ENCODE results near the gene IL36RN. TPM values are rescaled to one million over a fixed set of nuclear protein-coding genes. Genes with fewer than 3 reads are reported as not detected.

The IL36RN gene
- total and polyA plus RNA-seq, 9 donors: not detected

- 85 to 91% (median 87%) methylated on average over 3 of the region's 3 CpGs for WGBS, 3 donors
- Histone ChIP-seq H3K36me3 (no peaks in the 10 kb centered on the region), H3K4me3 (no peak overlapping the region), H3K4me1 (ENCODE audit: insufficient read depth) (no peaks in the 10 kb centered on the region), H3K27ac (no peak overlapping the region), H3K27me3 (no peaks in the 10 kb centered on the region), H3K9me3 (no peaks in the 10 kb centered on the region)
- intact Hi-C loops (cut with DNase I): no loop called here
- TF ChIP-seq CTCF (IDR thresholded peaks at IDR 0.05) (no peak), POLR2A (IDR thresholded peaks at IDR 0.05) (no peak), EP300 (IDR thresholded peaks at IDR 0.05) (no peak)
- DNase-seq: no peak
These were observed 20.7 kb upstream of the IL36RN start for GRCh38 chr2:113038291-113038690.

- intact Hi-C loops (cut with DNase I): no loop called here
- 74 to 84% (median 80%) methylated on average over 2 of the region's 2 CpGs for WGBS, 3 donors
These were observed 19.8 kb upstream of the IL36RN start for GRCh38 chr2:113039158-113039557.

GRCh38 chr2:113039719-113040118, 19.3 kb upstream of the IL36RN start:
- DNase-seq: no peak
- Histone ChIP-seq H3K27ac (no peak overlapping the region), H3K27me3 (no peaks in the 10 kb centered on the region), H3K4me1 (ENCODE audit: insufficient read depth) (no peaks in the 10 kb centered on the region), H3K4me3 (no peak overlapping the region), H3K9me3 (no peaks in the 10 kb centered on the region), H3K36me3 (no peaks in the 10 kb centered on the region)
- WGBS, 3 donors: 32 to 52% (median 34%) methylated on average over 5 of the region's 5 CpGs
- TF ChIP-seq EP300 (IDR thresholded peaks at IDR 0.05) (no peak), CTCF (IDR thresholded peaks at IDR 0.05) (no peak), POLR2A (IDR thresholded peaks at IDR 0.05) (no peak)
- intact Hi-C loops (cut with DNase I): no loop called here

More at GRCh38 chr2:113039158-113039557, 19.8 kb upstream of the IL36RN start:
- Histone ChIP-seq H3K9me3 (no peaks in the 10 kb centered on the region), H3K4me1 (ENCODE audit: insufficient read depth) (no peaks in the 10 kb centered on the region), H3K4me3 (no peak overlapping the region), H3K36me3 (no peaks in the 10 kb centered on the region), H3K27ac (no peak overlapping the region), H3K27me3 (no peaks in the 10 kb centered on the region)
- no peak for DNase-seq
- TF ChIP-seq POLR2A (IDR thresholded peaks at IDR 0.05) (no peak), EP300 (IDR thresholded peaks at IDR 0.05) (no peak), CTCF (IDR thresholded peaks at IDR 0.05) (no peak)

GRCh38 chr2:113041871-113042270, 17.1 kb upstream of the IL36RN start:
- no peaks in the 10 kb centered on the region for H3K4me1 ChIP-seq (ENCODE audit: insufficient read depth)
- WGBS, 3 donors: 49 to 56% (median 54%) methylated on average over 5 of the region's 5 CpGs
- H3K36me3 ChIP-seq: no peaks in the 10 kb centered on the region
- no peak for DNase-seq
- H3K27me3 ChIP-seq: no peaks in the 10 kb centered on the region
- no peak overlapping the region for H3K27ac ChIP-seq
- TF ChIP-seq POLR2A (IDR thresholded peaks at IDR 0.05) (no peak), EP300 (IDR thresholded peaks at IDR 0.05) (no peak), CTCF (IDR thresholded peaks at IDR 0.05) (no peak)
- intact Hi-C loops (cut with DNase I): no loop called here
- H3K9me3 ChIP-seq: no peaks in the 10 kb centered on the region
- no peak overlapping the region for H3K4me3 ChIP-seq

Measured in ovary (tissue), 9 donors.